ENCODE data around the gene LGALS4.
A peak's percentile ranks its signal among the peaks of the same experiment; 100 is the strongest.
"Not testable (repeated sequence)": the region's sequence is repeated elsewhere in the genome, so short reads cannot be mapped to it uniquely, and the experiment has no call there.

The LGALS4 gene

GRCh38 chr19:38770228-38770948, 42.4 kb downstream of the LGALS4 start:
- not testable (repeated sequence) for DNase-seq (ENCODE audit: low read depth in 2 of 2)

- peak; percentile 81 to 82 for DNase-seq (ENCODE audit: low read depth in 2 of 2)
Observed at GRCh38 chr19:38769635-38770211, 43.0 kb downstream of the LGALS4 start.

- DNase-seq (ENCODE audit: low read depth in 2 of 2), result no peak
Observed at GRCh38 chr19:38766276-38767047, 46.3 kb downstream of the LGALS4 start.

GRCh38 chr19:38765214-38765613, 47.5 kb downstream of the LGALS4 start:
- DNase-seq (ENCODE audit: low read depth in 2 of 2), result no peak

- no peak for DNase-seq (ENCODE audit: low read depth in 2 of 2)
Observed at GRCh38 chr19:38763795-38764220, 48.9 kb downstream of the LGALS4 start.

GRCh38 chr19:38761884-38762389, 50.8 kb downstream of the LGALS4 start:
- not testable (repeated sequence) for DNase-seq (ENCODE audit: low read depth in 2 of 2)

- not testable (repeated sequence) for DNase-seq (ENCODE audit: low read depth in 2 of 2)
Observed at GRCh38 chr19:38760805-38761517, 51.8 kb downstream of the LGALS4 start.

- DNase-seq (ENCODE audit: low read depth in 2 of 2), result no peak
Observed at GRCh38 chr19:38759590-38760003, 53.1 kb downstream of the LGALS4 start.

GRCh38 chr19:38754196-38754595, 58.5 kb downstream of the LGALS4 start:
- DNase-seq (ENCODE audit: low read depth in 2 of 2), result not testable (repeated sequence)

- not testable (repeated sequence) for DNase-seq (ENCODE audit: low read depth in 2 of 2)
Observed at GRCh38 chr19:38753783-38754182, 59.0 kb downstream of the LGALS4 start.

Measured in stimulated activated CD8-positive, alpha-beta memory T cell treated with anti-CD3 and anti-CD28 coated beads, Interleukin-15, amount 100 ng/mL, for 48 hours (primary cell).